SU-DHL-6 (cell line): ENCODE measurements around the gene RASA1.

Experiments
- CTCF ChIP-seq: fragments of 200-600 bp; sonication (generic); IDR thresholded peaks from one replicate; pipeline ENCODE4 v1.5.1; 2017; ENCODE audit warnings: antibody characterized with exemption, mild to moderate bottlenecking, low read length, moderate library complexity; ENCODE audit not compliant: insufficient read depth, poor library complexity, severe bottlenecking
- EZH2phosphoT487 ChIP-seq: fragments of 200-600 bp; sonication (generic), shearing (Covaris generic); conservative IDR thresholded peaks from 2 replicates; pipeline ENCODE4 v1.6.1; 2018; ENCODE audit warnings: mild to moderate bottlenecking, antibody characterized with exemption, low read length, moderate library complexity, mixed read lengths

DNA sequence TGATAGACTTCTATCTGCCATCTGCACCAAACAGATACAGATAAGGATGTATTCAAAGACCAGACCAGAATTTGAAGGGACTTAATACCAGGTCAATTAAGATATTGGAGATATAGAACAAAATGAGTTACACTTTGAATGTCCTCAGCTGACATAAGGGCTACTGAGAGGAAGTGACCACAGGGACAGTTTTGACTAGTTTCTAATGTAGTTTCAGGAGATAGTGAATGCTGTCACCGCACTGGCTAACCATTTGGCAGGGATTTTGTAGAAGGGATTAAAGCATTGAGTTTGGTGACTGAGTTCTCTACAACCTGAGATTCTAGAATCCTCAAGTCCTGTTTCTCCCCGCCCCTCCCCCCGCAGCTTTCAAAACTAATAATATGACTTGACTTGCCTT, 122.4 kb downstream of the RASA1 start:
- TF ChIP-seq CTCF (no peak), EZH2phosphoT487 (no peak)
